ENCODE measurements around the gene FAM107B. TPM values are rescaled to one million over a fixed set of nuclear protein-coding genes. Genes with fewer than 3 reads are reported as not detected.

Gene FAM107B
- total and polyA plus RNA-seq, 2 of the 13 experiments (the other 11 are each of a cell fraction or from before 2014, with no cell fraction given): 15.7 to 24.8 TPM

GRCh38 chr10:14498326-14498725 lies 276.4 kb downstream of the FAM107B start:
- in situ Hi-C loops (cut with HindIII; ENCODE audit: extremely low pct_ligation_motif_present, low pct_unique_long_range_greater_than_20kb) (loop anchor here (5.0 kb wide), 1 partner anchor 324 kb away; no protein-coding TSS in a partner anchor), intact Hi-C loops (cut with micrococcal nuclease; ENCODE audit: unreplicated experiment) (loop anchor here (5.0 kb wide), 2 partner anchors 339 to 474 kb away; partner anchors contain the start of genes CDNF, HSPA14 and MSANTD7)
- BruUV-seq (replicated peaks): no TSS peak
- Histone ChIP-seq H3K27ac (ENCODE audit: extremely low read length, insufficient read depth, low read length) (no peak overlapping the region), H3K9ac (ENCODE audit: insufficient read depth, low read depth, low read length) (no peak overlapping the region), H3K4me1 (ENCODE audit: insufficient read depth, low read length) (no peaks in the 10 kb centered on the region), H3K4me3 (replicated peaks in 1 of 3; ENCODE audit: insufficient read depth in 1 of 3, low read depth in 2 of 3, low read length in 3 of 3) (no peak overlapping the region), H3K4me2 (ENCODE audit: low read depth, low read length) (no peak overlapping the region), H3K79me2 (ENCODE audit: insufficient read depth, low read length) (no peaks in the 10 kb centered on the region), H3K27me3 (ENCODE audit: control insufficient read depth in 1 of 2, insufficient read depth in 2 of 2, low read length in 2 of 2) (no peaks in the 10 kb centered on the region; a peak in 1 of 5 replicates), H3K9me3 (ENCODE audit: low read length) (no peaks in the 10 kb centered on the region), H2AFZ (ENCODE audit: low read length) (no peak overlapping the region), H4K20me1 (ENCODE audit: insufficient read depth, low read length) (no peaks in the 10 kb centered on the region), H3K36me3 (replicated peaks in 1 of 2; ENCODE audit: control insufficient read depth in 1 of 2, insufficient read depth in 2 of 2, low read length in 2 of 2) (no peaks in the 10 kb centered on the region)
- ChIA-PET POLR2A (no interaction called here), CTCF (ENCODE audit: low intra/inter-chr PET ratio, low total read pairs) (interaction anchor here (1.3 to 2.7 kb wide), 2 partner anchors 325 to 473 kb away, joined by 6 to 16 read pairs; no protein-coding TSS in a partner anchor)
- no peak for ATAC-seq
- TF ChIP-seq NFRKB (IDR thresholded peaks at IDR 0.05) (no peak), ZNF335 (CRISPR knock-in tag; IDR thresholded peaks at IDR 0.05) (no peak), ZNF326 (CRISPR knock-in tag; IDR thresholded peaks at IDR 0.05; ENCODE audit: borderline replicate concordance) (no peak), NFYC (CRISPR knock-in tag; IDR thresholded peaks at IDR 0.05) (no peak), ZNF766 (CRISPR knock-in tag; IDR thresholded peaks at IDR 0.05; ENCODE audit: borderline replicate concordance) (no peak), NBN (conservative IDR thresholded peaks at IDR 0.05) (no peak), SNAPC2 (CRISPR knock-in tag; IDR thresholded peaks at IDR 0.05) (no peak), ZNF644 (CRISPR knock-in tag; IDR thresholded peaks at IDR 0.05; ENCODE audit: low read depth) (no peak), GABPB1 (CRISPR knock-in tag; IDR thresholded peaks at IDR 0.05) (no peak), ZNF253 (CRISPR knock-in tag; IDR thresholded peaks at IDR 0.05; ENCODE audit: borderline replicate concordance) (no peak), CEBPZ (IDR thresholded peaks at IDR 0.05; ENCODE audit: low read length) (no peak), GPBP1L1 (CRISPR knock-in tag; IDR thresholded peaks at IDR 0.05) (no peak)
- TF ChIP-seq, protein P1, sequence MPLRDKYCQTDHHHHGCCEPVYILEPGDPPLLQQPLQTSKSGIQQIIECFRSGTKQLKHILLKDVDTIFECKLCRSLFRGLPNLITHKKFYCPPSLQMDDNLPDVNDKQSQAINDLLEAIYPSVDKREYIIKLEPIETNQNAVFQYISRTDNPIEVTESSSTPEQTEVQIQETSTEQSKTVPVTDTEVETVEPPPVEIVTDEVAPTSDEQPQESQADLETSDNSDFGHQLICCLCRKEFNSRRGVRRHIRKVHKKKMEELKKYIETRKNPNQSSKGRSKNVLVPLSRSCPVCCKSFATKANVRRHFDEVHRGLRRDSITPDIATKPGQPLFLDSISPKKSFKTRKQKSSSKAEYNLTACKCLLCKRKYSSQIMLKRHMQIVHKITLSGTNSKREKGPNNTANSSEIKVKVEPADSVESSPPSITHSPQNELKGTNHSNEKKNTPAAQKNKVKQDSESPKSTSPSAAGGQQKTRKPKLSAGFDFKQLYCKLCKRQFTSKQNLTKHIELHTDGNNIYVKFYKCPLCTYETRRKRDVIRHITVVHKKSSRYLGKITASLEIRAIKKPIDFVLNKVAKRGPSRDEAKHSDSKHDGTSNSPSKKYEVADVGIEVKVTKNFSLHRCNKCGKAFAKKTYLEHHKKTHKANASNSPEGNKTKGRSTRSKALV (CRISPR knock-in tag; IDR thresholded peaks at IDR 0.05): no peak
- TF ChIP-seq, protein P2, sequence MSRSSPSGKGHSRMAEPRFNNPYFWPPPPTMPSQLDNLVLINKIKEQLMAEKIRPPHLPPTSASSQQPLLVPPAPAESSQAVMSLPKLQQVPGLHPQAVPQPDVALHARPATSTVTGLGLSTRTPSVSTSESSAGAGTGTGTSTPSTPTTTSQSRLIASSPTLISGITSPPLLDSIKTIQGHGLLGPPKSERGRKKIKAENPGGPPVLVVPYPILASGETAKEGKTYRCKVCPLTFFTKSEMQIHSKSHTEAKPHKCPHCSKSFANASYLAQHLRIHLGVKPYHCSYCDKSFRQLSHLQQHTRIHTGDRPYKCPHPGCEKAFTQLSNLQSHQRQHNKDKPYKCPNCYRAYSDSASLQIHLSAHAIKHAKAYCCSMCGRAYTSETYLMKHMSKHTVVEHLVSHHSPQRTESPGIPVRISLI (CRISPR knock-in tag; IDR thresholded peaks at IDR 0.05; ENCODE audit: borderline replicate concordance): no peak
- TF ChIP-seq, protein P3, sequence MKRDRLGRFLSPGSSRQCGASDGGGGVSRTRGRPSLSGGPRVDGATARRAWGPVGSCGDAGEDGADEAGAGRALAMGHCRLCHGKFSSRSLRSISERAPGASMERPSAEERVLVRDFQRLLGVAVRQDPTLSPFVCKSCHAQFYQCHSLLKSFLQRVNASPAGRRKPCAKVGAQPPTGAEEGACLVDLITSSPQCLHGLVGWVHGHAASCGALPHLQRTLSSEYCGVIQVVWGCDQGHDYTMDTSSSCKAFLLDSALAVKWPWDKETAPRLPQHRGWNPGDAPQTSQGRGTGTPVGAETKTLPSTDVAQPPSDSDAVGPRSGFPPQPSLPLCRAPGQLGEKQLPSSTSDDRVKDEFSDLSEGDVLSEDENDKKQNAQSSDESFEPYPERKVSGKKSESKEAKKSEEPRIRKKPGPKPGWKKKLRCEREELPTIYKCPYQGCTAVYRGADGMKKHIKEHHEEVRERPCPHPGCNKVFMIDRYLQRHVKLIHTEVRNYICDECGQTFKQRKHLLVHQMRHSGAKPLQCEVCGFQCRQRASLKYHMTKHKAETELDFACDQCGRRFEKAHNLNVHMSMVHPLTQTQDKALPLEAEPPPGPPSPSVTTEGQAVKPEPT (CRISPR knock-in tag; IDR thresholded peaks at IDR 0.05; ENCODE audit: low read depth): no peak
- 69% methylated on average over 7 of the region's 7 CpGs for WGBS (ENCODE audit: low lambda C conversion rate)
- no peak for DNase-seq (ENCODE audit: low spot score)
- no peak for FAIRE-seq
